GM12801 (cell line): ENCODE results near the gene FARSB.

ENCODE experiments used
- CTCF ChIP-seq: IDR thresholded peaks from one replicate; pipeline ENCODE4 v1.5.1; 2011; ENCODE audit warnings: control low read depth; ENCODE audit not compliant: insufficient read length; ENCODE audit errors: extremely low read depth

Gene FARSB

GRCh38 chr2:222576171-222577081, 79.5 kb downstream of the FARSB start:
- TF ChIP-seq CTCF, result no peak

DNA sequence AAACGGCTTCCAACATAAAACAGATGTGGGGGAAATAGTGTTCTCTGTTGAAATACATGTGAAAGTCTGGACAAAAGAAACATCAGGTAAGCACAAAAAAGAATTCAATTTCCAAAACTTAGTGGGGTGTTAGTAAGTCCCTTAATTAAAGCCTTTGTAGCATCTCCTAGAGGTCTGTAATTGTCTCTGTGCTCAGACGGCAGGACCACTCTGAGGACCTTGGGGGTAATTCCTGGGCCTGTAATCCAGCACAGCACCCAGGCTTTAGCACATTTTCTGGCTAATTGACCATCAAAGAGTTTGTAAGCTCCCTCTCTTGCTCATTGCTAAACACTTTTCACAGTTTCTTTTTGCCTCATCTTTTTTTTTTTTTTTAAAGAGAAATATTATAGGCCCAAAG, 80.3 kb downstream of the FARSB start:
- no peak for TF ChIP-seq CTCF

DNA sequence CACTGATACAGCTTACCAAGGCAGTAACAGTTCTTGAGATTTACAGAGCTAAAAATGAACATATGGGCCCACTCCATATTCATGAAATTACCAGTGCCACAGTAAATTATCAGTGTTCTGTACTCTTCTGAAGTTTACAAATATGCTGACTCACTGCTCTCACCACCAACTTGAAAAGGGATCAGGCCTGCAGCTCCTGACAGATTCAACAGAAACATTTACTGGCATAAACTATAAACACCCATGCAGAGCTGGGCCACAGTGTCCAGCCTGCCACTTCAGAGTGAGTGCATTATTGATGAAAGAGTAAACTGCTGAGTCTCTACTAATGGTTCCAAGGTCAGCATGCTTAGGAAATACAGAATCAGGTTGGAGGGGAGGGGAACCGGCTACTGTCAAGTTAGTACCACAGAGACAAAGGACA, 83.1 kb downstream of the FARSB start:
- no peak for TF ChIP-seq CTCF

DNA sequence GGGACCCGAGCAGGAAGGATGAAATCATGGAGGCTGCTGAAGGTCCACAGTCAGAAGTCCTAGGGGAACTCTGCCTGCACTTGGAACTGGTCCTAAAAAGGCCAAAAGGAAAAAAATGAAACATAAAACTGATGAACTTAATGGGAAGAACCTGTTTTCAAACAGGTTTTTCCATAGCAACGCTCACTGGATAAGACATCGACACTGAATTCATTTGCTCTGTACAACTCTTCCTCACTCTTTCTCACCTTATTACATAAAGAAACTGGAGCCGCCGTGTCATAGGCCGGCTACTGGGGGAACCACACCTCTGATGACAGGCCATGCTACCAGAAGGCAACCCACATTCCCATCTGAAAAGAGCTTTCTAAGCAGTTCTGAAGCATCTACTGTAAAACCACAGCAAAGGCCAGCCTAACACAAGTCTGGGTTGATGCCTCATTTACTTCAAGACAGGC, 83.6 kb downstream of the FARSB start:
- no peak for TF ChIP-seq CTCF

DNA sequence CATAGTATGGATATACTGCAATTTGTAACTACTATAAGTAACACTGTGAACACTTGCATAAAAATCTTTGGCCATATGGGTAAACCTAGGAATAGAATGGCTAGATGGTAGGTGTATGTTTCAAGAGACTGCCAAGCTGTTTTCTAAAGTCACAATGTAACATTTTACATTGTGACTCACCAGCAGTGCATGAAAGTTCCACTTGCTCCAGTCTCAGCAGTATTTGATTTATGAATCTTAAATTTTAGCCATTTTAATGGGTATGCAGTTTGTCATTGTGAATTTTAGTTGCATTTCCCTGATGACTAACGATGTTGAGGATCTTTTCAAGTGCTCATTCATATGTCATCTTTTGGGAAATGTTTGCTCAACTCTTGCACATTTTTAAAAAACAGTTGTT, 86.1 kb downstream of the FARSB start:
- no peak for TF ChIP-seq CTCF

- TF ChIP-seq CTCF, result no peak
Observed at GRCh38 chr2:222568865-222569264, 87.0 kb downstream of the FARSB start.

- no peak for TF ChIP-seq CTCF
Observed at GRCh38 chr2:222566229-222566628, 89.7 kb downstream of the FARSB start.
